Measurements from ENCODE around the gene KANSL1. TPM values are rescaled to one million over a fixed set of nuclear protein-coding genes. Genes with fewer than 3 reads are reported as not detected.
A peak's percentile ranks its signal among the peaks of the same experiment; 100 is the strongest.
"Not testable (repeated sequence)": the region's sequence is repeated elsewhere in the genome, so short reads cannot be mapped to it uniquely, and the experiment has no call there.

The KANSL1 gene
- total RNA-seq, 1 donor from 2014 or later: 19.3 TPM

- DNase-seq (ENCODE audit: low read depth): no peak
These were observed 167.6 kb downstream of the KANSL1 start for GRCh38 chr17:46025510-46026165.

DNA sequence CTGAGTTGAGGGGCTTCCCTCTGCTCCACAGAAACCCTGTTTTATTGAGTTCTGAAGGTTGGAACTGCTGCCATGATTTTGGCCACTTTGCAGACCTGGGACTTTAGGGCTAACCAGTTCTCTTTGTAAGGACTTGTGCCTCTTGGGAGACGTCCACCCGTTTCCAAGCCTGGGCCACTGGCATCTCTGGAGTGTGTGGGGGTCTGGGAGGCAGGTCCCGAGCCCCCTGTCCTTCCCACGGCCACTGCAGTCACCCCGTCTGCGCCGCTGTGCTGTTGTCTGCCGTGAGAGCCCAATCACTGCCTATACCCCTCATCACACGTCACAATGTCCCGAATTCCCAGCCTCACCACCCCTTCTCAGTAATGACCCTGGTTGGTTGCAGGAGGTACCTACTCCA is 168.2 kb downstream of the KANSL1 start:
- no peak for DNase-seq (ENCODE audit: low read depth)

- DNase-seq (ENCODE audit: low read depth): no peak
These were observed 168.6 kb downstream of the KANSL1 start for GRCh38 chr17:46024590-46024989.

- DNase-seq (ENCODE audit: low read depth): peak; percentile 36
These were observed 169.3 kb downstream of the KANSL1 start for GRCh38 chr17:46023783-46024388.

DNA sequence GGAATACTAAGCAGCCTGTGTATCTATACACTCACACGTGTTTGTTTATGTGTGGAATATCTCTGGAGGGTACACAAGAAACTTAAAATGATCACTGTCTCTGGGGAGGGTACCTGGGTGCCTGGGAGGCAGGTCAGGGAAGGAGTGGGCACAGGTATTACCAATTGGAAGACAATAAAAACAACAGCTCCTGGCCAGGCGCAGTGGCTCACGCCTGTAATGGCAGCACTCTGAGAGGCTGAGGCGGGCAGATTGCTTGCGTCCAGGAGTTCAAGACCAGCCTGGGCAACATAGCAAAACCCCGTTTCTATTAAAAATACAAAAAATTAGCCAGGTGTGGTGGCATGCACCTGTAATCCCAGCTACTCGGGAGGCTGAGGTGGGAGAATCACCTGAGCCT is 169.9 kb downstream of the KANSL1 start:
- DNase-seq (ENCODE audit: low read depth): not testable (repeated sequence)

- DNase-seq (ENCODE audit: low read depth): no peak
These were observed 172.2 kb downstream of the KANSL1 start for GRCh38 chr17:46020998-46021397.

GRCh38 chr17:46020023-46020761 is 173.0 kb downstream of the KANSL1 start:
- no peak for DNase-seq (ENCODE audit: low read depth)

DNA sequence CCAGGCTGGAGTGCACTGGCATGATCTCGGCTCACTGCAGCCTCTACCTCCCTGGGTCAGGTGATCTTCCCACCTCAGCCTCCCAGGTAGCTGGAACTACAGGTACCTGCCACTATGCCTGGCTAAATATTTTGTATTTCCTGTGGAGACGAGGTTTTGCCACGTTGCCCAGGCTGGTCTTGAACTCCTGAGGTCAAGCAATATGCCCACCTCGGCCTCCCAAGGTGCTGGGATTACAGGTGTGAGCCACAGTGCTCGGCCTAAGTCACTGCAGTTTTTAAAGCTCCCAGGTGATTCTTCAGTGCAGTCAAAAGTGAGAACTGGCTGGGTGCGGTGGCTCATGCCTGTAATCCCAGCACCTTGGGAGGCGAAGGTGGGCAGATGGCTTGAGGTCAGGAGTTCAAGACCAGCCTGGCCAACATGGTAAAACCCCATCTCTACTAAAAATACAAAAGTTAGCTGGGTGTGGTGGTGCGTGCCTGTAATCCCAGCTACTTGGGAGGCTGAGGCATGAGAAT is 173.8 kb downstream of the KANSL1 start:
- not testable (repeated sequence) for DNase-seq (ENCODE audit: low read depth)

- DNase-seq (ENCODE audit: low read depth): peak; percentile 69
These were observed 179.6 kb downstream of the KANSL1 start for GRCh38 chr17:46013502-46014165.

DNA sequence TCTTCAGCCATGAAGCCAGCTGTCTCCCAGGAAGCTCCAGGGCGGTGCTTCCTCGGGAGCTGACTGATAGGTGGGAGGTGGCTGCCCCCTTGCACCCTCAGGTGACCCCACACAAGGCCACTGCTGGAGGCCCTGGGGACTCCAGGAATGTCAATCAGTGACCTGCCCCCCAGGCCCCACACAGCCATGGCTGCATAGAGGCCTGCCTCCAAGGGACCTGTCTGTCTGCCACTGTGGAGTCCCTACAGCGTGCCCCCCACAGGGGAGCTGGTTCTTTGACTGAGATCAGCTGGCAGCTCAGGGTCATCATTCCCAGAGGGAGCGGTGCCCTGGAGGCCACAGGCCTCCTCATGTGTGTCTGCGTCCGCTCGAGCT is 180.1 kb downstream of the KANSL1 start:
- no peak for DNase-seq (ENCODE audit: low read depth)

- DNase-seq (ENCODE audit: low read depth): no peak
These were observed 180.6 kb downstream of the KANSL1 start for GRCh38 chr17:46012506-46013079.

DNA sequence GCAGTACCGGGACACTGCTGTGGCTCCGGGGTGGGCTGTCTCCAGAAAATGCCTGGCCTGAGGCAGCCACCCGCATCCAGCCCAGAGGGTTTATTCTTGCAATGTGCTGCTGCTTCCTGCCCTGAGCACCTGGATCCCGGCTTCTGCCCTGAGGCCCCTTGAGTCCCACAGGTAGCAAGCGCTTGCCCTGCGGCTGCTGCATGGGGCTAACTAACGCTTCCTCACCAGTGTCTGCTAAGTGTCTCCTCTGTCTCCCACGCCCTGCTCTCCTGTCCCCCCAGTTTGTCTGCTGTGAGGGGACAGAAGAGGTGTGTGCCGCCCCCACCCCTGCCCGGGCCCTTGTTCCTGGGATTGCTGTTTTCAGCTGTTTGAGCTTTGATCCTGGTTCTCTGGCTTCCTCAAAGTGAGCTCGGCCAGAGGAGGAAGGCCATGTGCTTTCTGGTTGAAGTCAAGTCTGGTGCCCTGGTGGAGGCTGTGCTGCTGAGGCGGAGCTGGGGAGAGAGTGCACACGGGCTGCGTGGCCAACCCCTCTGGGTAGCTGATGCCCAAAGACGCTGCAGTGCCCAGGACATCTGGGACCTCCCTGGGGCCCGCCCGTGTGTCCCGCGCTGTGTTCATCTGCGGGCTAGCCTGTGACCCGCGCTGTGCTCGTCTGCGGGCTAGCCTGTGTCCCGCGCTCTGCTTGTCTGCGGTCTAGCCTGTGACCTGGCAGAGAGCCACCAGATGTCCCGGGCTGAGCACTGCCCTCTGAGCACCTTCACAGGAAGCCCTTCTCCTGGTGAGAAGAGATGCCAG is 181.3 kb downstream of the KANSL1 start:
- no peak for DNase-seq (ENCODE audit: low read depth)

DNA sequence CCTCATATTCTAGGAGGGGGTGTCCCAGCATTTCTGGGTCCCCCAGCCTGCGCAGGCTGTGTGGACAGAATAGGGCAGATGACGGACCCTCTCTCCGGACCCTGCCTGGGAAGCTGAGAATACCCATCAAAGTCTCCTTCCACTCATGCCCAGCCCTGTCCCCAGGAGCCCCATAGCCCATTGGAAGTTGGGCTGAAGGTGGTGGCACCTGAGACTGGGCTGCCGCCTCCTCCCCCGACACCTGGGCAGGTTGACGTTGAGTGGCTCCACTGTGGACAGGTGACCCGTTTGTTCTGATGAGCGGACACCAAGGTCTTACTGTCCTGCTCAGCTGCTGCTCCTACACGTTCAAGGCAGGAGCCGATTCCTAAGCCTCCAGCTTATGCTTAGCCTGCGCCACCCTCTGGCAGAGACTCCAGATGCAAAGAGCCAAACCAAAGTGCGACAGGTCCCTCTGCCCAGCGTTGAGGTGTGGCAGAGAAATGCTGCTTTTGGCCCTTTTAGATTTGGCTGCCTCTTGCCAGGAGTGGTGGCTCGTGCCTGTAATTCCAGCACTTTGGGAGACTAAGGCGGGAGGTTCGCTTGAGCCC is 182.5 kb downstream of the KANSL1 start:
- DNase-seq (ENCODE audit: low read depth): no peak

DNA sequence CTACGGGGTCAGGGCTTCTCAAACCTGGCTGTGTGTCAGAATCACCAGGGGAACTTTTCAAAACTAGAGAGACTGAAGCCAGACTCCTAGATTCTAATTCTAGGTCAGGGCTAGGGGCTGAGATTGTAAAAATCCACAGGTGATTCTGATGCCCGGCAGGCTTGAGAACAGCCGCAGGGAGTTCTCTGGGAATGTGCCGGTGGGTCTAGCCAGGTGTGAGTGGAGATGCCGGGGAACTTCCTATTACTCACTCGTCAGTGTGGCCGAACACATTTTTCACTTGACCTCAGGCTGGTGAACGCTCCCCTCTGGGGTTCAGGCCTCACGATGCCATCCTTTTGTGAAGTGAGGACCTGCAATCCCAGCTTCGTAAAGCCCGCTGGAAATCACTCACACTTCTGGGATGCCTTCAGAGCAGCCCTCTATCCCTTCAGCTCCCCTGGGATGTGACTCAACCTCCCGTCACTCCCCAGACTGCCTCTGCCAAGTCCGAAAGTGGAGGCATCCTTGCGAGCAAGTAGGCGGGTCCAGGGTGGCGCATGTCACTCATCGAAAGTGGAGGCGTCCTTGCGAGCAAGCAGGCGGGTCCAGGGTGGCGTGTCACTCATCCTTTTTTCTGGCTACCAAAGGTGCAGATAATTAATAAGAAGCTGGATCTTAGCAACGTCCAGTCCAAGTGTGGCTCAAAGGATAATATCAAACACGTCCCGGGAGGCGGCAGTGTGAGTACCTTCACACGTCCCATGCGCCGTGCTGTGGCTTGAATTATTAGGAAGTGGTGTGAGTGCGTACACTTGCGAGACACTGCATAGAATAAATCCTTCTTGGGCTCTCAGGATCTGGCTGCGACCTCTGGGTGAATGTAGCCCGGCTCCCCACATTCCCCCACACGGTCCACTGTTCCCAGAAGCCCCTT is 183.3 kb downstream of the KANSL1 start:
- no peak for DNase-seq (ENCODE audit: low read depth)

DNA sequence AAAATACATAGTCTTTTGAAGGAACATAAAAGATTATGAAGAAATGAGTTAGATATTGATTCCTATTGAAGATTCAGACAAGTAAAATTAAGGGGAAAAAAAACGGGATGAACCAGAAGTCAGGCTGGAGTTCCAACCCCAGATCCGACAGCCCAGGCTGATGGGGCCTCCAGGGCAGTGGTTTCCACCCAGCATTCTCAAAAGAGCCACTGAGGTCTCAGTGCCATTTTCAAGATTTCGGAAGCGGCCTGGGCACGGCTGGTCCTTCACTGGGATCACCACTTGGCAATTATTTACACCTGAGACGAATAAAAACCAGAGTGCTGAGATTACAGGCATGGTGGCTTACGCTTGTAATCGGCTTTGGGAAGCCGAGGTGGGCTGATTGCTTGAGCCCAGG is 184.6 kb downstream of the KANSL1 start:
- no peak for DNase-seq (ENCODE audit: low read depth)

- no peak for DNase-seq (ENCODE audit: low read depth)
These were observed 185.7 kb downstream of the KANSL1 start for GRCh38 chr17:46007461-46007965.

- not testable (repeated sequence) for DNase-seq (ENCODE audit: low read depth)
These were observed 187.1 kb downstream of the KANSL1 start for GRCh38 chr17:46006082-46006481.

- DNase-seq (ENCODE audit: low read depth): peak; percentile 75
These were observed 189.1 kb downstream of the KANSL1 start for GRCh38 chr17:46003907-46004748.
